ENCODE results near the gene XRCC5. TPM values are rescaled to one million over a fixed set of nuclear protein-coding genes. Genes with fewer than 3 reads are reported as not detected.
"Not testable (repeated sequence)": the region's sequence is repeated elsewhere in the genome, so short reads cannot be mapped to it uniquely, and the experiment has no call there.

Gene XRCC5
- total RNA-seq, 2 experiments from 2014 or later, result 292 to 331 TPM

- H3K4me1 Mint-ChIP-seq, result peaks cover 39% of the 10 kb centered on the region
- peaks cover 77% of the 10 kb centered on the region for H3K36me3 Mint-ChIP-seq (ENCODE audit: low read depth)
- POLR2A ChIA-PET, result no interaction called here
These were observed 85.4 kb downstream of the XRCC5 start for GRCh38 chr2:216194561-216194960.

GRCh38 chr2:216195565-216196029 lies 86.4 kb downstream of the XRCC5 start:
- H3K27ac Mint-ChIP-seq, result no peak overlapping the region
- H3K4me1 Mint-ChIP-seq, result peaks cover 37% of the 10 kb centered on the region
- no peak overlapping the region for H3K4me3 Mint-ChIP-seq
- peaks cover 73% of the 10 kb centered on the region for H3K36me3 Mint-ChIP-seq (ENCODE audit: low read depth)
- no peaks in the 10 kb centered on the region for H3K9me3 Mint-ChIP-seq
- POLR2A ChIA-PET, result interaction anchor here (0.5 kb wide), 1 partner anchor 32 kb away, joined by 3 read pairs; no protein-coding TSS in a partner anchor
- DNase-seq, result peak; percentile 5
- H3K27me3 Mint-ChIP-seq, result no peaks in the 10 kb centered on the region
- CTCF ChIA-PET, result interaction anchor here (1.1 to 1.3 kb wide), 3 partner anchors 12 to 29 kb away, joined by 3 to 4 read pairs (median 3); no protein-coding TSS in a partner anchor

More at GRCh38 chr2:216194561-216194960, 85.4 kb downstream of the XRCC5 start:
- no peaks in the 10 kb centered on the region for H3K27me3 Mint-ChIP-seq
- no peak overlapping the region for H3K4me3 Mint-ChIP-seq
- no peaks in the 10 kb centered on the region for H3K9me3 Mint-ChIP-seq
- CTCF ChIA-PET, result interaction anchor here (1.1 to 1.3 kb wide), 4 partner anchors 11 to 28 kb away, joined by 3 to 4 read pairs (median 3); no protein-coding TSS in a partner anchor
- H3K27ac Mint-ChIP-seq, result peak overlapping the region; percentile 51
- DNase-seq, result peak; percentile 1

- no peaks in the 10 kb centered on the region for H3K9me3 Mint-ChIP-seq
- ChIA-PET CTCF (interaction anchor here (0.7 to 1.8 kb wide), 2 partner anchors 16 to 167 kb away, joined by 3 to 6 read pairs; no protein-coding TSS in a partner anchor), POLR2A (no interaction called here)
- H3K4me1 Mint-ChIP-seq, result peaks cover 24% of the 10 kb centered on the region
- peaks cover 84% of the 10 kb centered on the region for H3K36me3 Mint-ChIP-seq (ENCODE audit: low read depth)
- no peak for DNase-seq
- H3K4me3 Mint-ChIP-seq, result no peak overlapping the region
- no peak overlapping the region for H3K27ac Mint-ChIP-seq
- H3K27me3 Mint-ChIP-seq, result no peaks in the 10 kb centered on the region
These were observed 92.7 kb downstream of the XRCC5 start for GRCh38 chr2:216201692-216202306.

- ChIA-PET CTCF (interaction anchor here (0.7 to 1.8 kb wide), 3 partner anchors 15 to 168 kb away, joined by 3 to 6 read pairs (median 3); no protein-coding TSS in a partner anchor), POLR2A (no interaction called here)
- Mint-ChIP-seq H3K4me1 (peaks cover 21% of the 10 kb centered on the region), H3K4me3 (no peak overlapping the region), H3K36me3 (ENCODE audit: low read depth) (peaks cover 84% of the 10 kb centered on the region), H3K9me3 (no peaks in the 10 kb centered on the region), H3K27me3 (no peaks in the 10 kb centered on the region), H3K27ac (no peak overlapping the region)
- no peak for DNase-seq
These were observed 93.6 kb downstream of the XRCC5 start for GRCh38 chr2:216202626-216203250.

- no peak overlapping the region for H3K4me3 Mint-ChIP-seq
- CTCF ChIA-PET, result interaction anchor here (0.7 kb wide), 1 partner anchor 17 kb away, joined by 3 read pairs; no protein-coding TSS in a partner anchor
- H3K9me3 Mint-ChIP-seq, result no peaks in the 10 kb centered on the region
- peak; percentile 1 for DNase-seq
- POLR2A ChIA-PET, result no interaction called here
- H3K27me3 Mint-ChIP-seq, result no peaks in the 10 kb centered on the region
- H3K27ac Mint-ChIP-seq, result no peak overlapping the region
- H3K4me1 Mint-ChIP-seq, result peaks cover 24% of the 10 kb centered on the region
- peaks cover 83% of the 10 kb centered on the region for H3K36me3 Mint-ChIP-seq (ENCODE audit: low read depth)
These were observed 96.3 kb downstream of the XRCC5 start for GRCh38 chr2:216205486-216205885.

GRCh38 chr2:216206041-216206703 lies 97.0 kb downstream of the XRCC5 start:
- H3K9me3 Mint-ChIP-seq, result no peaks in the 10 kb centered on the region
- no peak overlapping the region for H3K27ac Mint-ChIP-seq
- CTCF ChIA-PET, result interaction anchor here (0.7 kb wide), 1 partner anchor 16 kb away, joined by 3 read pairs; no protein-coding TSS in a partner anchor
- H3K4me1 Mint-ChIP-seq, result peaks cover 26% of the 10 kb centered on the region
- no peaks in the 10 kb centered on the region for H3K27me3 Mint-ChIP-seq
- H3K36me3 Mint-ChIP-seq (ENCODE audit: low read depth), result peaks cover 81% of the 10 kb centered on the region
- no peak overlapping the region for H3K4me3 Mint-ChIP-seq
- DNase-seq, result peak; percentile 4
- POLR2A ChIA-PET, result interaction anchor here (0.7 kb wide), 1 partner anchor 83 kb away, joined by 3 read pairs; no protein-coding TSS in a partner anchor

- Mint-ChIP-seq H3K27ac (no peak overlapping the region), H3K9me3 (no peaks in the 10 kb centered on the region), H3K4me3 (no peak overlapping the region), H3K36me3 (ENCODE audit: low read depth) (peaks cover 80% of the 10 kb centered on the region), H3K27me3 (no peaks in the 10 kb centered on the region), H3K4me1 (peaks cover 26% of the 10 kb centered on the region)
- ChIA-PET CTCF (no interaction called here), POLR2A (interaction anchor here (0.7 kb wide), 1 partner anchor 84 kb away, joined by 3 read pairs; no protein-coding TSS in a partner anchor)
- DNase-seq, result peak; percentile 5
These were observed 97.7 kb downstream of the XRCC5 start for GRCh38 chr2:216206821-216207220.

- Mint-ChIP-seq H3K36me3 (ENCODE audit: low read depth) (peaks cover 67% of the 10 kb centered on the region), H3K4me1 (peaks cover 18% of the 10 kb centered on the region)
- not testable (repeated sequence) for H3K27me3 Mint-ChIP-seq, H3K27ac Mint-ChIP-seq, H3K4me3 Mint-ChIP-seq, H3K9me3 Mint-ChIP-seq
- peak; percentile 1 for DNase-seq
- ChIA-PET CTCF (interaction anchor here (0.6 to 1.3 kb wide), 3 partner anchors 15 to 262 kb away, joined by 3 read pairs; no protein-coding TSS in a partner anchor), POLR2A (interaction anchor here (0.5 kb wide), 1 partner anchor 411 kb away, joined by 3 read pairs; no protein-coding TSS in a partner anchor)
These were observed 99.5 kb downstream of the XRCC5 start for GRCh38 chr2:216208661-216209060.

- POLR2A ChIA-PET, result no interaction called here
- no peaks in the 10 kb centered on the region for H3K27me3 Mint-ChIP-seq
- H3K27ac Mint-ChIP-seq, result no peak overlapping the region
- CTCF ChIA-PET, result interaction anchor here (2.1 kb wide), 1 partner anchor 12 kb away, joined by 7 read pairs; no protein-coding TSS in a partner anchor
- DNase-seq, result peak; percentile 1
- H3K9me3 Mint-ChIP-seq, result no peaks in the 10 kb centered on the region
- peaks cover 13% of the 10 kb centered on the region for H3K4me1 Mint-ChIP-seq
- H3K4me3 Mint-ChIP-seq, result no peak overlapping the region
- H3K36me3 Mint-ChIP-seq (ENCODE audit: low read depth), result peaks cover 48% of the 10 kb centered on the region
These were observed 101.8 kb downstream of the XRCC5 start for GRCh38 chr2:216210701-216211540.

- H3K4me3 Mint-ChIP-seq, result no peak overlapping the region
- no peak overlapping the region for H3K27ac Mint-ChIP-seq
These were observed 102.5 kb downstream of the XRCC5 start for GRCh38 chr2:216211614-216212145.

GRCh38 chr2:216214768-216215167 lies 105.6 kb downstream of the XRCC5 start:
- no peak overlapping the region for H3K4me3 Mint-ChIP-seq
- H3K4me1 Mint-ChIP-seq, result peaks cover 33% of the 10 kb centered on the region
- no peak overlapping the region for H3K27ac Mint-ChIP-seq
- ChIA-PET CTCF (interaction anchor here (0.7 to 1.5 kb wide), 4 partner anchors 11 to 103 kb away, joined by 3 to 5 read pairs (median 3); no protein-coding TSS in a partner anchor), POLR2A (no interaction called here)
- peaks cover 26% of the 10 kb centered on the region for H3K36me3 Mint-ChIP-seq (ENCODE audit: low read depth)
- H3K27me3 Mint-ChIP-seq, result no peaks in the 10 kb centered on the region
- DNase-seq, result peak; percentile 2
- no peaks in the 10 kb centered on the region for H3K9me3 Mint-ChIP-seq

More at GRCh38 chr2:216211614-216212145, 102.5 kb downstream of the XRCC5 start:
- peaks cover 15% of the 10 kb centered on the region for H3K4me1 Mint-ChIP-seq
- no peaks in the 10 kb centered on the region for H3K27me3 Mint-ChIP-seq
- H3K36me3 Mint-ChIP-seq (ENCODE audit: low read depth), result peaks cover 41% of the 10 kb centered on the region
- DNase-seq, result peak; percentile 2
- POLR2A ChIA-PET, result no interaction called here
- CTCF ChIA-PET, result interaction anchor here (2.1 kb wide), 1 partner anchor 11 kb away, joined by 7 read pairs; no protein-coding TSS in a partner anchor
- H3K9me3 Mint-ChIP-seq, result no peaks in the 10 kb centered on the region

All from activated CD4-positive, alpha-beta T cell treated with anti-CD3 and anti-CD28 coated beads, Interleukin-2, amount 10 ng/mL, durations not matched to agents 7 days and 5 days (primary cell).